Measurements from ENCODE around the gene CPED1.

The CPED1 gene

GRCh38 chr7:121113288-121113687 lies 124.8 kb downstream of the CPED1 start:
- TF ChIP-seq TAF1 (IDR thresholded peaks at IDR 0.05; ENCODE audit: borderline replicate concordance, insufficient read depth, low read length), result no peak
- no peak for TF ChIP-seq POLR2AphosphoS5 (IDR thresholded peaks at IDR 0.05; ENCODE audit: low read depth, low read length)
- TF ChIP-seq SIN3A (IDR thresholded peaks at IDR 0.05; ENCODE audit: borderline replicate concordance, insufficient read depth, low read length), result no peak
- TF ChIP-seq REST (IDR thresholded peaks at IDR 0.05; ENCODE audit: insufficient read depth in 1 of 2, low read depth in 2 of 2, low read length in 2 of 2), result no peak
- no peak for TF ChIP-seq FOXP2 (optimal IDR thresholded peaks at IDR 0.05; ENCODE audit: borderline replicate concordance, extremely low read depth, extremely low read length, insufficient read depth)

- TF ChIP-seq POLR2AphosphoS5 (IDR thresholded peaks at IDR 0.05; ENCODE audit: low read depth, low read length) (no peak), TAF1 (IDR thresholded peaks at IDR 0.05; ENCODE audit: borderline replicate concordance, insufficient read depth, low read length) (no peak), REST (IDR thresholded peaks at IDR 0.05; ENCODE audit: insufficient read depth in 1 of 2, low read depth in 2 of 2, low read length in 2 of 2) (no peak), FOXP2 (optimal IDR thresholded peaks at IDR 0.05; ENCODE audit: borderline replicate concordance, extremely low read depth, extremely low read length, insufficient read depth) (no peak), SIN3A (IDR thresholded peaks at IDR 0.05; ENCODE audit: borderline replicate concordance, insufficient read depth, low read length) (no peak)
Observed at GRCh38 chr7:121116396-121116795, 127.9 kb downstream of the CPED1 start.

GRCh38 chr7:121119047-121119446 lies 130.5 kb downstream of the CPED1 start:
- TF ChIP-seq SIN3A (IDR thresholded peaks at IDR 0.05; ENCODE audit: borderline replicate concordance, insufficient read depth, low read length) (no peak), REST (IDR thresholded peaks at IDR 0.05; ENCODE audit: insufficient read depth in 1 of 2, low read depth in 2 of 2, low read length in 2 of 2) (no peak), FOXP2 (optimal IDR thresholded peaks at IDR 0.05; ENCODE audit: borderline replicate concordance, extremely low read depth, extremely low read length, insufficient read depth) (no peak)

GRCh38 chr7:121123032-121123431 lies 134.5 kb downstream of the CPED1 start:
- TF ChIP-seq SIN3A (IDR thresholded peaks at IDR 0.05; ENCODE audit: borderline replicate concordance, insufficient read depth, low read length) (no peak), FOXP2 (optimal IDR thresholded peaks at IDR 0.05; ENCODE audit: borderline replicate concordance, extremely low read depth, extremely low read length, insufficient read depth) (no peak), TAF1 (IDR thresholded peaks at IDR 0.05; ENCODE audit: borderline replicate concordance, insufficient read depth, low read length) (no peak), POLR2AphosphoS5 (IDR thresholded peaks at IDR 0.05; ENCODE audit: low read depth, low read length) (no peak), REST (IDR thresholded peaks at IDR 0.05; ENCODE audit: insufficient read depth in 1 of 2, low read depth in 2 of 2, low read length in 2 of 2) (no peak)

GRCh38 chr7:121126201-121126600 lies 137.7 kb downstream of the CPED1 start:
- TF ChIP-seq FOXP2 (optimal IDR thresholded peaks at IDR 0.05; ENCODE audit: borderline replicate concordance, extremely low read depth, extremely low read length, insufficient read depth) (no peak), TAF1 (IDR thresholded peaks at IDR 0.05; ENCODE audit: borderline replicate concordance, insufficient read depth, low read length) (no peak), REST (IDR thresholded peaks at IDR 0.05; ENCODE audit: insufficient read depth in 1 of 2, low read depth in 2 of 2, low read length in 2 of 2) (no peak), POLR2AphosphoS5 (IDR thresholded peaks at IDR 0.05; ENCODE audit: low read depth, low read length) (no peak), SIN3A (IDR thresholded peaks at IDR 0.05; ENCODE audit: borderline replicate concordance, insufficient read depth, low read length) (no peak)
